ENCODE results near the gene TMCO5A.
A peak's percentile ranks its signal among the peaks of the same experiment; 100 is the strongest.

GRCh38 chr15:37995461-37996347, 61.3 kb downstream of the TMCO5A start:
- TF ChIP-seq, protein P1, sequence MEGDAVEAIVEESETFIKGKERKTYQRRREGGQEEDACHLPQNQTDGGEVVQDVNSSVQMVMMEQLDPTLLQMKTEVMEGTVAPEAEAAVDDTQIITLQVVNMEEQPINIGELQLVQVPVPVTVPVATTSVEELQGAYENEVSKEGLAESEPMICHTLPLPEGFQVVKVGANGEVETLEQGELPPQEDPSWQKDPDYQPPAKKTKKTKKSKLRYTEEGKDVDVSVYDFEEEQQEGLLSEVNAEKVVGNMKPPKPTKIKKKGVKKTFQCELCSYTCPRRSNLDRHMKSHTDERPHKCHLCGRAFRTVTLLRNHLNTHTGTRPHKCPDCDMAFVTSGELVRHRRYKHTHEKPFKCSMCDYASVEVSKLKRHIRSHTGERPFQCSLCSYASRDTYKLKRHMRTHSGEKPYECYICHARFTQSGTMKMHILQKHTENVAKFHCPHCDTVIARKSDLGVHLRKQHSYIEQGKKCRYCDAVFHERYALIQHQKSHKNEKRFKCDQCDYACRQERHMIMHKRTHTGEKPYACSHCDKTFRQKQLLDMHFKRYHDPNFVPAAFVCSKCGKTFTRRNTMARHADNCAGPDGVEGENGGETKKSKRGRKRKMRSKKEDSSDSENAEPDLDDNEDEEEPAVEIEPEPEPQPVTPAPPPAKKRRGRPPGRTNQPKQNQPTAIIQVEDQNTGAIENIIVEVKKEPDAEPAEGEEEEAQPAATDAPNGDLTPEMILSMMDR (IDR thresholded peaks at IDR 0.05): peak; percentile 42 to 97 (median 66)
- TF ChIP-seq POLR2A (IDR thresholded peaks at IDR 0.05): no peak

Measured in adrenal gland (tissue), 5 donors.